PC-3 (cell line): ENCODE data around the gene ATN1.

Source experiments
- CTCF ChIP-seq: fragments of 300-600 bp; sonication (generic); conservative IDR thresholded peaks from 2 replicates; pipeline ENCODE4 v1.5.1; 2017; ENCODE audit warnings: antibody characterized with exemption, low read depth, mild to moderate bottlenecking, low read length
- EZH2 ChIP-seq: fragments of 300-600 bp; sonication (generic); IDR thresholded peaks from one replicate; pipeline ENCODE4 v1.6.1; 2017; ENCODE audit warnings: antibody characterized with exemption, mild to moderate bottlenecking, low read length; ENCODE audit not compliant: unreplicated experiment

DNA sequence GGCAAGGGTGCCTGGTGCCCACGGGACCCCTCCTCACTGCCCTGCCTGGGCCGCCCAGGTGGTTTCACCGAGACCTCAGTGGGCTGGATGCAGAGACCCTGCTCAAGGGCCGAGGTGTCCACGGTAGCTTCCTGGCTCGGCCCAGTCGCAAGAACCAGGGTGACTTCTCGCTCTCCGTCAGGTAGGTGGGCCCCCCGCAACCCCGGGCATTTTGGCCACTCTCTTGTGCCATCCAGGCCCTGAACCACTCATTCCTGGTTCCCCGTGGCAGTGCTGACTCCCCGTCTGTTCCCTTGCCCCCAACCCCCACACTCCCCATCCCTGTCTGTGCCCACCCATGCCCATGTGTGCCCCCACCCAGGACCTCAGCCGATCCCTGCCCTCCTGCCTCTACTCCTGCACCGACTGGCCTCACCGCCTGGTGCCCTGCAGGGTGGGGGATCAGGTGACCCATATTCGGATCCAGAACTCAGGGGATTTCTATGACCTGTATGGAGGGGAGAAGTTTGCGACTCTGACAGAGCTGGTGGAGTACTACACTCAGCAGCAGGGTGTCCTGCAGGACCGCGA is 23.9 kb downstream of the ATN1 start:
- TF ChIP-seq CTCF = no peak
- TF ChIP-seq EZH2 = no peak
